ENCODE measurements around the gene FBXL15.

The FBXL15 gene

GRCh38 chr10:102376901-102377300 lies 43.7 kb upstream of the FBXL15 start:
- H3K79me1 ChIP-seq (ENCODE audit: low read length), result no peaks in the 10 kb centered on the region
- H3K79me2 ChIP-seq (ENCODE audit: control insufficient read depth, insufficient read depth, low read length, poor library complexity), result no peaks in the 10 kb centered on the region
- no peak overlapping the region for H2BK5ac ChIP-seq (ENCODE audit: low read depth, low read length, poor library complexity)
- H3K4me3 ChIP-seq (ENCODE audit: low read depth, low read length), result no peak overlapping the region
- no peaks in the 10 kb centered on the region for H3K9me3 ChIP-seq (ENCODE audit: insufficient read depth, low read depth, low read length)
- WGBS (ENCODE audit: extremely low coverage, insufficient coverage, insufficient read length), result no CpG with 5 or more reads among the region's 12 CpGs
- no peak overlapping the region for H4K91ac ChIP-seq (ENCODE audit: low read depth, low read length)
- H3K27ac ChIP-seq (ENCODE audit: low read depth, low read length), result no peak overlapping the region
- H3K4ac ChIP-seq (ENCODE audit: low read depth, low read length), result no peak overlapping the region
- no peaks in the 10 kb centered on the region for H3K27me3 ChIP-seq (ENCODE audit: insufficient read depth, low read length)
- H3K18ac ChIP-seq (ENCODE audit: low read length), result no peak overlapping the region
- no peak overlapping the region for H2AK5ac ChIP-seq (ENCODE audit: low read length)
- no peak overlapping the region for H4K8ac ChIP-seq (ENCODE audit: low read depth, low read length)
- H4K12ac ChIP-seq (ENCODE audit: low read depth, low read length), result no peak overlapping the region
- no peak overlapping the region for H3K23ac ChIP-seq (ENCODE audit: low read length)
- no peak overlapping the region for H3K14ac ChIP-seq (ENCODE audit: low read length)
- H2BK12ac ChIP-seq (ENCODE audit: low read length), result no peak overlapping the region
- H3K4me2 ChIP-seq (ENCODE audit: low read length), result no peak overlapping the region
- peaks cover 61 to 70% of the 10 kb centered on the region in 2 experiments for H3K36me3 ChIP-seq (ENCODE audit: control insufficient read depth in 1 of 2, insufficient read depth in 2 of 2, low read length in 2 of 2)
- no peak overlapping the region for H3K9ac ChIP-seq (ENCODE audit: low read length)
- no peak for DNase-seq
- no peaks in the 10 kb centered on the region for H3K4me1 ChIP-seq (ENCODE audit: control insufficient read depth in 1 of 2, insufficient read depth in 2 of 2, low read length in 2 of 2)
- no peak overlapping the region for H2AFZ ChIP-seq (ENCODE audit: insufficient read depth, low read length, poor library complexity)
- no peak overlapping the region for H2BK120ac ChIP-seq (ENCODE audit: insufficient read depth, low read length, poor library complexity)

- no CpG with 5 or more reads among the region's 6 CpGs for WGBS (ENCODE audit: extremely low coverage, insufficient coverage, insufficient read length)
- no peak overlapping the region for H4K8ac ChIP-seq (ENCODE audit: low read depth, low read length)
- no peak overlapping the region for H3K9ac ChIP-seq (ENCODE audit: low read length)
- no peak overlapping the region for H3K4me2 ChIP-seq (ENCODE audit: low read length)
- no peaks in the 10 kb centered on the region for H3K9me3 ChIP-seq (ENCODE audit: insufficient read depth, low read depth, low read length)
- H3K79me1 ChIP-seq (ENCODE audit: low read length), result no peaks in the 10 kb centered on the region
- H3K23ac ChIP-seq (ENCODE audit: low read length), result no peak overlapping the region
- H3K14ac ChIP-seq (ENCODE audit: low read length), result no peak overlapping the region
- H3K79me2 ChIP-seq (ENCODE audit: control insufficient read depth, insufficient read depth, low read length, poor library complexity), result no peaks in the 10 kb centered on the region
- no peak overlapping the region for H4K91ac ChIP-seq (ENCODE audit: low read depth, low read length)
- H3K27ac ChIP-seq (ENCODE audit: low read depth, low read length), result no peak overlapping the region
- no peak overlapping the region for H4K12ac ChIP-seq (ENCODE audit: low read depth, low read length)
- no peak for DNase-seq
- no peak overlapping the region for H2BK5ac ChIP-seq (ENCODE audit: low read depth, low read length, poor library complexity)
- H2BK120ac ChIP-seq (ENCODE audit: insufficient read depth, low read length, poor library complexity), result no peak overlapping the region
- no peak overlapping the region for H3K4me3 ChIP-seq (ENCODE audit: low read depth, low read length)
- peaks cover 69 to 73% of the 10 kb centered on the region in 2 experiments for H3K36me3 ChIP-seq (ENCODE audit: control insufficient read depth in 1 of 2, insufficient read depth in 2 of 2, low read length in 2 of 2)
- no peaks in the 10 kb centered on the region for H3K27me3 ChIP-seq (ENCODE audit: insufficient read depth, low read length)
- no peaks in the 10 kb centered on the region for H3K4me1 ChIP-seq (ENCODE audit: control insufficient read depth in 1 of 2, insufficient read depth in 2 of 2, low read length in 2 of 2)
- H3K4ac ChIP-seq (ENCODE audit: low read depth, low read length), result no peak overlapping the region
- no peak overlapping the region for H3K18ac ChIP-seq (ENCODE audit: low read length)
- no peak overlapping the region for H2AFZ ChIP-seq (ENCODE audit: insufficient read depth, low read length, poor library complexity)
- H2AK5ac ChIP-seq (ENCODE audit: low read length), result no peak overlapping the region
- H2BK12ac ChIP-seq (ENCODE audit: low read length), result no peak overlapping the region
Measured at GRCh38 chr10:102379383-102379782, 41.3 kb upstream of the FBXL15 start.

DNA sequence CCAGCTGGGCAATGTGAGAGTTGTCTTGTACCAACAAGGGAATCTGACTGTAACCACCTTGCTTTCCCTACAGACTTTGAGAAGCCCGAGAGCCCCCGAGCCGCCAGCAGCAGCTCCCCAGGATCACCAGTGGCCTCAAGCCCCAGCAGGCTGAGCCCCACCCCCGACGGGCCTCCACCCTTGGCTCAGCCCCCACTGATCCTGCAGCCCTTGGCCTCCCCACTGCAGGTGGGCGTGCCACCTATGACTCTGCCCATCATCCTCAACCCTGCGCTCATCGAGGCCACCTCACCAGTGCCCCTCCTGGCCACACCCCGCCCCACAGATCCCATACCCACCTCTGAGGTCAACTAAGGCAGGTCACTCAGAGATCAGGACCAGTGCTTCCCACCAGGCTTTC lies 38.7 kb upstream of the FBXL15 start:
- no peak overlapping the region for H2BK12ac ChIP-seq (ENCODE audit: low read length)

GRCh38 chr10:102382871-102383270 lies 37.8 kb upstream of the FBXL15 start:
- no peak overlapping the region for H3K4me2 ChIP-seq (ENCODE audit: low read length)
- no peak overlapping the region for H4K12ac ChIP-seq (ENCODE audit: low read depth, low read length)
- H4K91ac ChIP-seq (ENCODE audit: low read depth, low read length), result no peak overlapping the region
- no peaks in the 10 kb centered on the region for H3K27me3 ChIP-seq (ENCODE audit: insufficient read depth, low read length)
- H2AFZ ChIP-seq (ENCODE audit: insufficient read depth, low read length, poor library complexity), result no peak overlapping the region
- H3K18ac ChIP-seq (ENCODE audit: low read length), result no peak overlapping the region
- H3K79me2 ChIP-seq (ENCODE audit: control insufficient read depth, insufficient read depth, low read length, poor library complexity), result no peaks in the 10 kb centered on the region
- no peak overlapping the region for H2BK120ac ChIP-seq (ENCODE audit: insufficient read depth, low read length, poor library complexity)
- no peak overlapping the region for H3K4ac ChIP-seq (ENCODE audit: low read depth, low read length)
- H3K4me1 ChIP-seq (ENCODE audit: control insufficient read depth in 1 of 2, insufficient read depth in 2 of 2, low read length in 2 of 2), result no peaks in the 10 kb centered on the region
- H3K9me3 ChIP-seq (ENCODE audit: insufficient read depth, low read depth, low read length), result no peaks in the 10 kb centered on the region
- no CpG with 5 or more reads among the region's 8 CpGs for WGBS (ENCODE audit: extremely low coverage, insufficient coverage, insufficient read length)
- no peak overlapping the region for H3K14ac ChIP-seq (ENCODE audit: low read length)
- DNase-seq, result no peak
- H2AK5ac ChIP-seq (ENCODE audit: low read length), result no peak overlapping the region
- H3K9ac ChIP-seq (ENCODE audit: low read length), result no peak overlapping the region
- H3K23ac ChIP-seq (ENCODE audit: low read length), result no peak overlapping the region
- H3K79me1 ChIP-seq (ENCODE audit: low read length), result no peaks in the 10 kb centered on the region
- no peak overlapping the region for H3K4me3 ChIP-seq (ENCODE audit: low read depth, low read length)
- H2BK5ac ChIP-seq (ENCODE audit: low read depth, low read length, poor library complexity), result no peak overlapping the region
- H4K8ac ChIP-seq (ENCODE audit: low read depth, low read length), result no peak overlapping the region
- peaks cover 50% of the 10 kb centered on the region in 2 experiments for H3K36me3 ChIP-seq (ENCODE audit: control insufficient read depth in 1 of 2, insufficient read depth in 2 of 2, low read length in 2 of 2)
- no peak overlapping the region for H3K27ac ChIP-seq (ENCODE audit: low read depth, low read length)
- no peak overlapping the region for H2BK12ac ChIP-seq (ENCODE audit: low read length)

More for the DNA sequence above, 38.7 kb upstream of the FBXL15 start:
- Histone ChIP-seq H3K27me3 (ENCODE audit: insufficient read depth, low read length) (no peaks in the 10 kb centered on the region), H3K9me3 (ENCODE audit: insufficient read depth, low read depth, low read length) (no peaks in the 10 kb centered on the region), H3K79me1 (ENCODE audit: low read length) (no peaks in the 10 kb centered on the region), H3K27ac (ENCODE audit: low read depth, low read length) (no peak overlapping the region), H2AFZ (ENCODE audit: insufficient read depth, low read length, poor library complexity) (no peak overlapping the region), H3K23ac (ENCODE audit: low read length) (no peak overlapping the region), H2BK120ac (ENCODE audit: insufficient read depth, low read length, poor library complexity) (no peak overlapping the region), H3K36me3 (ENCODE audit: control insufficient read depth in 1 of 2, insufficient read depth in 2 of 2, low read length in 2 of 2) (peaks cover 51 to 53% of the 10 kb centered on the region in 2 experiments), H3K4ac (ENCODE audit: low read depth, low read length) (no peak overlapping the region), H3K4me3 (ENCODE audit: low read depth, low read length) (no peak overlapping the region), H3K79me2 (ENCODE audit: control insufficient read depth, insufficient read depth, low read length, poor library complexity) (no peaks in the 10 kb centered on the region), H4K8ac (ENCODE audit: low read depth, low read length) (no peak overlapping the region), H3K4me1 (ENCODE audit: control insufficient read depth in 1 of 2, insufficient read depth in 2 of 2, low read length in 2 of 2) (no peaks in the 10 kb centered on the region), H4K12ac (ENCODE audit: low read depth, low read length) (no peak overlapping the region), H3K9ac (ENCODE audit: low read length) (no peak overlapping the region), H2AK5ac (ENCODE audit: low read length) (no peak overlapping the region), H3K4me2 (ENCODE audit: low read length) (no peak overlapping the region), H3K14ac (ENCODE audit: low read length) (no peak overlapping the region), H2BK5ac (ENCODE audit: low read depth, low read length, poor library complexity) (no peak overlapping the region), H3K18ac (ENCODE audit: low read length) (no peak overlapping the region), H4K91ac (ENCODE audit: low read depth, low read length) (no peak overlapping the region)
- WGBS (ENCODE audit: extremely low coverage, insufficient coverage, insufficient read length), result no CpG with 5 or more reads among the region's 9 CpGs
- DNase-seq, result no peak

Measured in trophoblast cell (in vitro differentiated cells and primary cell).